ENCODE measurements around the gene OGFRL1. TPM values are rescaled to one million over a fixed set of nuclear protein-coding genes. Genes with fewer than 3 reads are reported as not detected.

Gene OGFRL1
- total RNA-seq, 4 donors from 2014 or later = 46.1 to 78.5 (median 75.6) TPM

DNA sequence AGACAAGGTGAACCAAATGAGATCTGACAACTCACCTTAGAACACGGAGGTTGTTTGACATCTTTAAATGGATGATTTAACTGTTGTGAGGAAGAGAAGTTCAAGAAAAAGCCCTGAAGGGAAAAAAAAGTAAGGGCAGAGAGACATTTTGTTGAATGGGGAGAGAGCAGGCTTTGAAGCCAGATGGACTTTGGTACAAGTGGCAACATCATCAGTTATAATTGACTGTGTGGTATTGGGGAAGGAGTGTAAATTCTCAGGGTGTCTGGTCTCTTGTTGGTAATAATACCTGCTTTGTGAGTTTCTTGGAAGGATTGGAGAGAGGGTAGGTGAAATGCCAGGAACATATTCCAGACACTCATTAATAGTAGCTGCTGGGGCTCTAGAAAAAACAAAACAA, 21.6 kb downstream of the OGFRL1 start:
- TF ChIP-seq, protein P1, sequence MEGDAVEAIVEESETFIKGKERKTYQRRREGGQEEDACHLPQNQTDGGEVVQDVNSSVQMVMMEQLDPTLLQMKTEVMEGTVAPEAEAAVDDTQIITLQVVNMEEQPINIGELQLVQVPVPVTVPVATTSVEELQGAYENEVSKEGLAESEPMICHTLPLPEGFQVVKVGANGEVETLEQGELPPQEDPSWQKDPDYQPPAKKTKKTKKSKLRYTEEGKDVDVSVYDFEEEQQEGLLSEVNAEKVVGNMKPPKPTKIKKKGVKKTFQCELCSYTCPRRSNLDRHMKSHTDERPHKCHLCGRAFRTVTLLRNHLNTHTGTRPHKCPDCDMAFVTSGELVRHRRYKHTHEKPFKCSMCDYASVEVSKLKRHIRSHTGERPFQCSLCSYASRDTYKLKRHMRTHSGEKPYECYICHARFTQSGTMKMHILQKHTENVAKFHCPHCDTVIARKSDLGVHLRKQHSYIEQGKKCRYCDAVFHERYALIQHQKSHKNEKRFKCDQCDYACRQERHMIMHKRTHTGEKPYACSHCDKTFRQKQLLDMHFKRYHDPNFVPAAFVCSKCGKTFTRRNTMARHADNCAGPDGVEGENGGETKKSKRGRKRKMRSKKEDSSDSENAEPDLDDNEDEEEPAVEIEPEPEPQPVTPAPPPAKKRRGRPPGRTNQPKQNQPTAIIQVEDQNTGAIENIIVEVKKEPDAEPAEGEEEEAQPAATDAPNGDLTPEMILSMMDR (IDR thresholded peaks at IDR 0.05) = no peak

DNA sequence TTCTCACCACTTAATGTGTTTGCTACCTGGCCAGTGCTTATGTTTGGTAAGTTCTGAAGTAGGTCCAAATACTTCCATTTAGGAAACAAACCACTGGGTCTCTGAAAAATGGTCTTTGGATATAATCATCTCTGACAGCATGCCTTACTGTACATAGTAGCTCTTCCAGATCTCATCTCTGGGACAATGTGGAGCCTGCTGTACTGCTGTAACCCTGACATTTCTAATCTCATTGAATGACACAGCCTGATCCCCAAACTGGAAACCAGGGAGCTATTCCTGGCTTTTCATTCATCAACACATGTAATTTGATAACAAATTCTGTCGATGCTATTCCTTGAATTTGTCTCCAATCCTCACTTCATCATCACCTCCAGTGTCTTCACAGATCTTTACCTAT, 23.5 kb downstream of the OGFRL1 start:
- no peak for DNase-seq (ENCODE audit: low spot score)
- ATAC-seq (ENCODE audit: low FRiP score) = no peak
- TF ChIP-seq, protein P1 (IDR thresholded peaks at IDR 0.05) = no peak

More for the DNA sequence above, 21.6 kb downstream of the OGFRL1 start:
- DNase-seq (ENCODE audit: low spot score) = no peak
- no peak for ATAC-seq (ENCODE audit: low FRiP score)

DNA sequence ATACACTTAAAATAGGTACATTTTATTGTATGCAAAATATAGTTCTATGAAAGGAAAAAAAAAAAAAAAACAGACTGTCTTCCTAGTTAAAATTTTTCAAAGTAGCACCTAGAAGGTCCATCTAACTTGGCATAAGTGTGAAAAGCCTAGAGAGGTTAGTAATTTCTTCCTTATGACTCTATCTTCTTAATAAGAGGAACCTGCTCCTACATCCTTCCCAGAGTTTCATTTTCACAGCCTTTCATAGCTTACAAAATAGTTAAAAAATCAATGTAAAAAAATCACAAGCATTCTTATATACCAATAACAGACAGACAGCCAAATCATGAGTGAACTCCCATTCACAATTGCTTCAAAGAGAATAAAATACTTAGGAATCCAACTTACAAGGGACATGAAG, 28.8 kb downstream of the OGFRL1 start:
- TF ChIP-seq, protein P1 (IDR thresholded peaks at IDR 0.05) = no peak
- DNase-seq (ENCODE audit: low spot score) (no peak), ATAC-seq (ENCODE audit: low FRiP score) (no peak)

DNA sequence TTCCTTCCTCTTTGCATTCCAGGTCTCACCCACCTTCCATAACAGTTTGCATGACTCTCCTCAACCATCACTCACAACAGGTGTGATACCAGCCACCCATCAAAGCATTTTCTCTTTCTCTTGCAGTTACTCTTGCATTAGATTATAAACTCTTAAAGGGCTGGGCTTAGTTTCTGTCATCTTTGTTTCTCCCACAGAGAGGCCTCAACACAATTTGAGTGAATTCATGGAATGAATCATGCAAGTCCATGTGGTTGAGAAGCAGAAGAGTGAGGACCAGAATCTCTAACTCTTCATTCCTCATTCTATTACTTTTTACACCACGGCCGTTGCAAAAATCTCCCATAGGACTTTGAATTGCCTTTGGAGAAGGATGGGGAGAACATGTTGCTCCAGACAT, 31.4 kb downstream of the OGFRL1 start:
- TF ChIP-seq, protein P1 (IDR thresholded peaks at IDR 0.05) = no peak
- DNase-seq (ENCODE audit: low spot score) (no peak), ATAC-seq (ENCODE audit: low FRiP score) (no peak)

DNA sequence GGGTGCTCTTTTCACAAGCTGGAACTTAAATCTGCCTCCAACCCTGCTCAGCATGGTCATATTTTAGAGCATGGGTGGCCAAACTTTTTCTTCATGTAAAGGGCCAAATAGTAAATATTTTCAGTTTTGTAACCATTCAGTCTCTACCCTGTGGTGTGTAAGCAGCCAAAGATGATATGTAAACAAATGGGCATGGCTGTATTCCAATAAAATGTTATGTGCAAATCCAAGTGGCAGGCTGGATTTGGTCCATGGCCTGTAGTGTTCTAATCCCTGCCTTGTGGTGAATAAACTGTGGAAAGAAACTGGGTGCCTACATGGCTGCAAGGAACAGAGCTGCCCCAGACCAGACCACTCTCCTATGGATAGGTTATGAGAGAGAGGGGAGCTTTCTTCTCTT, 32.7 kb downstream of the OGFRL1 start:
- DNase-seq (ENCODE audit: low spot score) (no peak), ATAC-seq (ENCODE audit: low FRiP score) (no peak)
- TF ChIP-seq, protein P1 (IDR thresholded peaks at IDR 0.05) = no peak

DNA sequence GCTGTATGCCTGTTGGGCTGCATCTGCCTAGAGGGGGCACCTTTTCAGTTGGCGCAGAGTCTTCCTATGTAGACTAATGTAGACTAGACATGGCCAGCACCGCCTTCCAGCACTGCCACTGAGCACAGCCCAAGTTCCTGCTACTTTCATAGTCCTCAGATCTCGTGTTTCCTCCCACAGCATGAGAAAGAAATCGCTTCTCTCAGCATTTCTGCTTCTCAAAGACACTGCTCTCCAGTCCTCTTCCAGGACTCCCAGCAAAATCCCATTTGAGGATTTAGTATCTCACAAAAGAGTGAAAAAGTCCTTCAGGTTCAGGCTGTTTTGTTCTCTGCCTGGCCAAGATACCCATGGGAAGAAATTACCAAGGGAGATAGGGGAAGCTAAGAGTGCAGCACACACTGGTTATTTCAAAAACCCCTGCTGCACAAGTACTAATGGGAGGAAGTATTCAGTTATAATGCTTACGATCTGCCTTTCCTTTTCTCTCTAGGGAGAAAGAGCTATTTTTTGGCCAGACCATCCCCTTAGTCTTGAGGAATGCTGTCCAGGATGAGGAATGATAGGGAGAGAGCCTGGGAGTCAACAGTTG, 35.7 kb downstream of the OGFRL1 start:
- ATAC-seq (ENCODE audit: low FRiP score) = no peak
- no peak for DNase-seq (ENCODE audit: low spot score)
- TF ChIP-seq, protein P1 (IDR thresholded peaks at IDR 0.05) = no peak

DNA sequence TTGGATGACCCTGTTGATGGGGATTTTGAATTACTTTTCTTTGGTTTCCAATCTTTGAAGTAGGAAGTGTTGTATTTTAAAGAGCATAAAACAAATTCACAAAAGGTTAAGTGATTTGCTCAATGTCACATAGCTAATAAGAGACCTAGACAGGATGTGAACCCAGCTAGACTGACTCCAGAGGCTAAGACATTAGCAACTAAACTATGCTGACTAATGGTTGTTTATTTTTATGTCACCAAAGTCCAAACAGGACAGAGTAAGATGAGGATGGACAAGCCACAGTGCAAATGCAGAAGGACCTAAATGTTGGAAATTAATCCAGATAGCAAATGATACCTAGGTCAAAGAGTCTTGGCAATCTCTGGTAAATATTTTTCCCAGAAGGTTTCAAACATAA, 38.0 kb downstream of the OGFRL1 start:
- TF ChIP-seq, protein P1 (IDR thresholded peaks at IDR 0.05) = no peak
- DNase-seq (ENCODE audit: low spot score) = no peak
- no peak for ATAC-seq (ENCODE audit: low FRiP score)

Data from omental fat pad (tissue), 4 donors.